Neutrophil (primary cell): Measurements from ENCODE around the gene ANTXR1.

Experiments used
- H3K27ac ChIP-seq: fragments of 200-600 bp; sonication (generic); 2 replicates; pipeline ENCODE4 v1.5.1; 2016; ENCODE audit warnings: mild to moderate bottlenecking, moderate library complexity
- H3K27me3 ChIP-seq: fragments of 200-600 bp; sonication (generic); 2 replicates; pipeline ENCODE4 v1.6.0; 2016; ENCODE audit warnings: mild to moderate bottlenecking
- H3K36me3 ChIP-seq: fragments of 200-600 bp; sonication (generic); 2 replicates; pipeline ENCODE4 v1.5.1; 2017
- H3K4me1 ChIP-seq, 2 experiments: fragments of 200-600 bp in 1 of 2; sonication (generic) in 1 of 2; 1 replicate in 1 of 2; 2 replicates in 1 of 2; pipeline versions ENCODE4 v1.5.1 to v1.6.1; 2013 to 2016; ENCODE audit warnings: low read depth in 1 of 2, low read length in 1 of 2, mild to moderate bottlenecking in 1 of 2, moderate library complexity in 1 of 2; ENCODE audit not compliant: control insufficient read depth in 1 of 2, insufficient read depth in 1 of 2
- H3K4me3 ChIP-seq, 2 experiments: fragments of 200-600 bp in 1 of 2; sonication (generic) in 1 of 2; 1 replicate in 1 of 2; 2 replicates in 1 of 2; pipeline ENCODE4 v1.5.1; 2013 to 2016; ENCODE audit warnings: low read depth in 1 of 2, low read length in 1 of 2, mild to moderate bottlenecking in 1 of 2, moderate library complexity in 1 of 2
- H3K9me3 ChIP-seq: fragments of 200-600 bp; sonication (generic); 2 replicates; pipeline ENCODE4 v1.5.1; 2016
- CTCF ChIP-seq: fragments of 200-600 bp; sonication (generic); IDR thresholded peaks from 2 replicates; pipeline ENCODE4 v1.5.1; 2016; ENCODE audit warnings: antibody characterized with exemption

Gene ANTXR1

GRCh38 chr2:69030800-69031428, 17.9 kb downstream of the ANTXR1 start:
- no peak for TF ChIP-seq CTCF
- H3K27me3 ChIP-seq: peaks cover 7% of the 10 kb centered on the region
- no peaks in the 10 kb centered on the region for H3K9me3 ChIP-seq
- no peak overlapping the region for H3K27ac ChIP-seq
- H3K4me3 ChIP-seq: no peak overlapping the region
- no peaks in the 10 kb centered on the region for H3K36me3 ChIP-seq
- no peaks in the 10 kb centered on the region for H3K4me1 ChIP-seq

DNA sequence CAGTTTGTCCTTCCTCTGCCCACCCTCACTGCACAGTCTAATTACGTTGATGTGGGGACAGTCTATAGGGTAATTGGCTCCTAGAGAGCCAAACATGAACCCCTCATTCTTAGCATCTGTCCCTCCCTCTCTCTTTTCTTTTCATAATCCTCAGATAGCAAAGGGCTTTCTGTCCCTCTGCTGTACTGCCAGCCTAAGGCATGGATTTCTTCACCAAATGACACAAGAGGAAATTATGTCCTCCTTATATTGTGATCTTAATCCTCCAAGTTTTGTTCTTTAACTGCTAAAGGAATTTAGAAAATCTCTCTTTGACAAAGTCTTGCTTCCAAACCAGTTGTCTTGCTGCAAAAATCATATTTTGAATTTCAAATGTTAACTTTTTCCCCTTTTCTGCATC, 18.5 kb downstream of the ANTXR1 start:
- Histone ChIP-seq H3K27me3 (peaks cover 7% of the 10 kb centered on the region), H3K4me1 (no peaks in the 10 kb centered on the region), H3K36me3 (no peaks in the 10 kb centered on the region), H3K27ac (no peak overlapping the region), H3K9me3 (no peaks in the 10 kb centered on the region), H3K4me3 (no peak overlapping the region)
- no peak for TF ChIP-seq CTCF

DNA sequence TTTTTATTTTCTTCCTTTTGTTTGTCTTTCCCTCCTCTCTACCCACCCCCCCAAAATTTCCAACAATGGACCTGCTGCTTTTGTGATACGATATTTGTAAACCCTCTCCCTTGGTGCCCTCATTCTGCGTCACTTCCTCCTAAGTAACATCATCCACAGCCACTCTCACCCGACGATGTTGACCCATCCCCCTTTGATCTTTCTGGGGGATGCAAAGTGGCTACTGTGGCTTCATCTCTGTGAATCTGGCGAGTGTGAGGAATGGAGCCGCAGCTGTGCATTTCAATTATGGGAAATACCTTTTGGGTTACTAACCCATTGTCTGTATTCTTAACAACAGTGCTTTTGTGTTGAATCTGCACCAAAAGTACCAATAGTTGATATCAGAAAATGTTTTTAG, 19.4 kb downstream of the ANTXR1 start:
- Histone ChIP-seq H3K27ac (no peak overlapping the region), H3K9me3 (no peaks in the 10 kb centered on the region), H3K36me3 (no peaks in the 10 kb centered on the region), H3K27me3 (peaks cover 7% of the 10 kb centered on the region), H3K4me3 (no peak overlapping the region), H3K4me1 (no peaks in the 10 kb centered on the region)
- TF ChIP-seq CTCF: no peak

DNA sequence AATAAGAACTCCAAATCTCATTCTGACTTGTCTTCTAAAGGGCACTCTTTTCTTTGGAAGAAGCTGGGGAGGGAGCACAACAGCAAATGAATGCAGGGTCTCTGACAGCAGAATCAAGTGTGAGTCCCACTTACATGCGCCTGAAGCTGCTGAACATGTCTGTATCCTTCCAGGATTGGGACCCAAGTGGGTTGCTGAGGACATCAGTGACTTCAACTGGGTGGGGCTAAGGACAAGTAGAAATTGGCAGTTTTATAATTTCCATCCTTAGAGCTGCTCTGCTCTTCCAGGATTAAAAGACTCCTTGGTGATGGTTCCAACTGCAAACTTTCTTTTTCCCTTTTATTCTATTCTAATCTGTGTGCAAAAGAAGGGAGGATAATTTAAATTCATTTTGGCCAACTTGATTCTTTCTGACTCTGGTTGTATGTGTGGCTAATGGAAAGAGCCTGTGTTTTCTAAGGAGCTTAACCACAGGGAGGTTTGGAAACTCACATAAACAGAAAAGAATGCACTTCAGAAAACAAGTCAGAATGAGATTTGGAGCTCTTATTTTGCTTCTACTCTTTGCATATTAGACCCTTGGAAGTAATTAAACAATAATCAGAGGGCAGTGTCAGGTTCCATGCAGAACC, 20.6 kb downstream of the ANTXR1 start:
- H3K9me3 ChIP-seq: no peaks in the 10 kb centered on the region
- H3K36me3 ChIP-seq: no peaks in the 10 kb centered on the region
- no peaks in the 10 kb centered on the region for H3K4me1 ChIP-seq
- H3K27me3 ChIP-seq: peaks cover 14% of the 10 kb centered on the region
- TF ChIP-seq CTCF: no peak
- H3K27ac ChIP-seq: no peak overlapping the region
- no peak overlapping the region for H3K4me3 ChIP-seq

- Histone ChIP-seq H3K36me3 (no peaks in the 10 kb centered on the region), H3K9me3 (no peaks in the 10 kb centered on the region), H3K27me3 (peaks cover 16% of the 10 kb centered on the region), H3K4me3 (no peak overlapping the region), H3K27ac (no peak overlapping the region), H3K4me1 (no peaks in the 10 kb centered on the region)
- TF ChIP-seq CTCF: no peak
Measured at GRCh38 chr2:69034122-69034521, 21.1 kb downstream of the ANTXR1 start.
